NCI-H1930 (cell line): ENCODE results near the gene REL.
"Not testable (repeated sequence)": the region's sequence is repeated elsewhere in the genome, so short reads cannot be mapped to it uniquely, and the experiment has no call there.

Experiments used
- DNase-seq, 2 experiments: peaks; one replicate each; lab custom pipeline; 2025; lab: John Stamatoyannopoulos, UW

REL gene

GRCh38 chr2:60925994-60926740 lies 44.8 kb downstream of the REL start:
- no peak for DNase-seq

GRCh38 chr2:60926741-60927552 lies 45.6 kb downstream of the REL start:
- no peak for DNase-seq

- not testable (repeated sequence) for DNase-seq
Observed at GRCh38 chr2:60932061-60932460, 50.7 kb downstream of the REL start.

- DNase-seq: no peak
Observed at GRCh38 chr2:60932954-60933353, 51.6 kb downstream of the REL start.

- no peak for DNase-seq
Observed at GRCh38 chr2:60934165-60934722, 52.9 kb downstream of the REL start.

GRCh38 chr2:60936757-60937156 lies 55.4 kb downstream of the REL start:
- no peak for DNase-seq

GRCh38 chr2:60938301-60938700 lies 56.9 kb downstream of the REL start:
- no peak for DNase-seq

GRCh38 chr2:60939622-60940021 lies 58.2 kb downstream of the REL start:
- DNase-seq: no peak

- no peak for DNase-seq
Observed at GRCh38 chr2:60945341-60945740, 64.0 kb downstream of the REL start.

- DNase-seq: no peak
Observed at GRCh38 chr2:60947056-60947455, 65.7 kb downstream of the REL start.

- no peak for DNase-seq
Observed at GRCh38 chr2:60948161-60948560, 66.8 kb downstream of the REL start.

GRCh38 chr2:60948926-60949579 lies 67.7 kb downstream of the REL start:
- DNase-seq: no peak

GRCh38 chr2:60954139-60954538 lies 72.8 kb downstream of the REL start:
- no peak for DNase-seq

GRCh38 chr2:60957224-60957623 lies 75.8 kb downstream of the REL start:
- no peak for DNase-seq

GRCh38 chr2:60957643-60958042 lies 76.3 kb downstream of the REL start:
- DNase-seq: no peak

GRCh38 chr2:60958361-60958760 lies 77.0 kb downstream of the REL start:
- no peak for DNase-seq

- DNase-seq: no peak
Observed at GRCh38 chr2:60958800-60959199, 77.4 kb downstream of the REL start.

- DNase-seq: no peak
Observed at GRCh38 chr2:60959501-60959900, 78.1 kb downstream of the REL start.

- no peak for DNase-seq
Observed at GRCh38 chr2:60960706-60961105, 79.3 kb downstream of the REL start.

- DNase-seq: no peak
Observed at GRCh38 chr2:60961457-60961856, 80.1 kb downstream of the REL start.

- no peak for DNase-seq
Observed at GRCh38 chr2:60962528-60962927, 81.2 kb downstream of the REL start.

GRCh38 chr2:60963190-60963589 lies 81.8 kb downstream of the REL start:
- no peak for DNase-seq
